Brain pericyte (primary cell): ENCODE data around the gene PDSS1.
"Not testable (repeated sequence)": the region's sequence is repeated elsewhere in the genome, so short reads cannot be mapped to it uniquely, and the experiment has no call there.

Source experiments
- DNase-seq: peaks from one replicate; pipeline ENCODE4 v3.0.0-alpha.2; 2012; ENCODE audit warnings: low read depth, low spot score

The PDSS1 gene

DNA sequence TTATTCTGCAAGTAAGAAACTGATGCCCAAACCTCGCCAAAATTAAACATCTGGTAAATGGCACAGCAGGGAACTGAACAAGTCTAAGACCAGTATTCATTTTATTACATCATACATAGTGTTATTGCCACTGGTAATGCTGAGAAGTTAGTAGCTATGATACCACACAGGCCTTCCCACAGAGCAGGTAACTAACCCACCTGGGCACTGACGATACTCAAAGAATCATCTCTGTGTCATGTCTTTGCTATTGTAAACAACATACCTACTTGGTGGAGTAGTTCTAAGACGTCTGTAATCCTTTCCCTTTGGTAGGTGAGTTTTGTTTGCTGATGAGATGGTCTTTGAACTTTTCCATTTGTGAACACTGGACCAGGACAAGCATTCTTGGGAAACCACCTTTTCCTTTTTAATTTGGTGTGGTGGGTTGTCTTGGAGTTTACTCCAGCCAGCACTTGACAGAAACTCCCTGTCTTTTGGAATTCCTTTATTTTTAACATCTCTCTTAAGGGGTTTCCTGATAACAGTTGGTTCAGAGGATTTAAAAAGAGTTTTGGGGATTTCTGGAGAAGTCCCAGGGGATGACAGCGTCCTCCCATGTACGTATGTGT lies 40.9 kb downstream of the PDSS1 start:
- no peak for DNase-seq

DNA sequence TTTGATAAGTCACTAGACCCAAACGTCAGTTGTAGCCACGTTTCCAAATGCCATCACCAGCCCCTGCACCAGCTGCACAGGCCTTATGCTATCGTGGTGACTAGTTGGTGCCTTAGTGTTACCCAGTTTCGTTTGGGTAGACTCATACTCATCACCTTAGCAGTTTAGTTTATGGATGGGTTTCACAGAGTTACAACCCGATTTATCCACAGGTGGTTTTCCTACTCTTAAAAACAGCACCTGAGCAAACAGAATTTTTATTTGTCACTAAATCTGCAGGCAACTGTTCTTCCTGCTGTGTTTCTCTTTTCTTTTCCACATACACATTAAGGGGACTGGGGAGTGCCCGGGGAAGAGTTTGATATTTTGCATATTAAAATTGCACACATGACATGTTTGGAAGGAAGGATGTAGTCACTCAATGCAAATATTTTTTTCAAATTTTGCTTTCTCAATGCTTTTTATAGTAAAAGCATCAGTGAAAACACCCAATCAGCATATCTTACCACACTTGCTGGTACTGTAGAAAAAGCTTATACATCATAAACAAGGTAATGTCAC lies 41.6 kb downstream of the PDSS1 start:
- no peak for DNase-seq

DNA sequence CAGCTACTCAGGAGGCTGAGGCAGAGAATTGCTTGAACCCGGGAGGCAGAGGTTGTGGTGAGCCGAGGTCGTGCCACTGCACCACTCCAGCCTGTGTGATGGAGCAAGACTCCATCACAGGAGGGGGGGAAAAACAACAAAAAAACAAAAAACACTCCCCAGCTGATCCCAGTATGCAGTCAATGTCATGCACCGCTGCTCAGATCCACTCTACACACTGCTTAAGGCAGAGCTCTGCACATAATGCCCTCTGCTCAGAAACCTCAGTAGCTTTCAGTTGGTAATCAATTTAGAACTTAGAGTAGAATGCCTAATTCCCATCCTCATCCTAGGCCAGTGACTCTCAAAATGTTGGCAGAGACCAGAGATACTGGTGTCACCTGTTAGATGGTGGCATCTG lies 43.9 kb downstream of the PDSS1 start:
- DNase-seq: no peak

DNA sequence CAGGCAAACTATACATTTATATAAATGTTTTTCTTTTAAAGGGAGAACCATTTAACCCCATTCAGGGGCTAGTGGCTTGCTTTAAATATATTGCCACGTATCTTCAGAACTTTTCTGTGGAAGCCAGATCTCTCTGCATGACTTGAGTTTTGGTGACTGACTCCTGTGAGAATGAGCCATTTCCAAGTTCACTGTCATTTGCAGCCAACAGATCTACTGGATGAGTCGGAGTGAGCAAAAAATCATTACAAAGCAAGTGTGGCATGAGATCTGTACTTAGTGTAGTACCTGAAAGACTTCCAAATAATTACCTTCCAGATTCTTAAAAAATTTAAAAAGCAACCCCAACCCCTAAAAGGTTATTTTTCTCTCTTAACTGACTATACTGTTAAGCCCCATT lies 45.6 kb downstream of the PDSS1 start:
- no peak for DNase-seq

DNA sequence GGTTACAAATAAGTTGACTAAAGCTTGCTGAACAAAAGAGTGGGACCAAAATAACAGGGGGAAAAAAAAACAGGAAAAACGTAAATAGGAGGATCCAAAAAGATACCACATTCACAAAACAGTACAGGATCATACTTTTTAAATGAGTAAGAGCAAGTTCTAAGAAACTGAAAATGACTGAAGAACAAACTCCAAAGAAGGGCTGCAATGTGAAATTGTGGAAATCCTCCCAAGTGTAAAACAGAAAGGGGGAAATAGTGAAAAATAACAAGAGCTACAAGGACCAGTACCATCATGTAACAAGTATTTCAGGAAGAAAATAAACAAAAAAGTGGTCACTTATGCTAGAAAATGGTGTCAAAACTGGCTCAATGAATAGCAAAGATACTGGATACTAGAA lies 46.3 kb downstream of the PDSS1 start:
- no peak for DNase-seq

DNA sequence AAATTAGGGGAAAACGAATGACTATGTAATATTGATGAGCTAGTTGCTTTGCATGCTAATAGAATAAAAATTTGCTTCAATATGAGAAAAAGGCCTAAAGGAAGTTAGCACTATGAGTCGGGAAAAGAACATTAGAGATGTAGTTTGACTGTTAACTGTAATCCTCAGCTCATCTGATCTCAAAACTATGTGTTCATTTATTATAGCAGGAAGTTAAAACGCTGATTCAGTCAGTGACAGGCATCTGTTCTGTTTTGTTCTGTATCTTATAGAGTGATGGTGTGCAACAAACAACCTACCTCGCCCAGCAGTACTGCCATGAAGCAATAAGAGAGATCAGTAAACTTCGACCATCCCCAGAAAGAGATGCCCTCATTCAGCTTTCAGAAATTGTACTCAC lies 48.6 kb downstream of the PDSS1 start:
- no peak for DNase-seq

DNA sequence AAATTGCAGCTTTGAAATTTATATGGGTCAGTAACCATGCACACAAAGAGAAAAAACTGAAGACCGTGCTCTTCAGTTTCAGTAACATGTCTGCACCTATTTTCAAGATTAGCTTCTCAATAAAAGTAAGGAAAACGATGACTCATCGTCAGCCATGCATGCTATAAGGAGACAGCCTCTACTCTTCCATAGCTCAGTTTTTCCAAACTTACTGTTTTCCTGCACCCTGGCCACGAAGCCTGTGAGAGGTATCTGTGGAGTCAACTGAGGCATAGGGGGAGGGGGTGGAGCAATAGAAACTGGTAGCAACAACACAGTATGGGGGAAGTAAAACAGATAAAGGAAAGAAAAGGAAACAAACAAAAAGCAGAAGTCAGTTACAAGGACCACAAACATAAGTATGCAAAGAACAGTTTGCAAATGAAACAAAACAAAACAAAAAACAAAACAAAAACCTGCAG lies 58.0 kb downstream of the PDSS1 start:
- DNase-seq: no peak

DNA sequence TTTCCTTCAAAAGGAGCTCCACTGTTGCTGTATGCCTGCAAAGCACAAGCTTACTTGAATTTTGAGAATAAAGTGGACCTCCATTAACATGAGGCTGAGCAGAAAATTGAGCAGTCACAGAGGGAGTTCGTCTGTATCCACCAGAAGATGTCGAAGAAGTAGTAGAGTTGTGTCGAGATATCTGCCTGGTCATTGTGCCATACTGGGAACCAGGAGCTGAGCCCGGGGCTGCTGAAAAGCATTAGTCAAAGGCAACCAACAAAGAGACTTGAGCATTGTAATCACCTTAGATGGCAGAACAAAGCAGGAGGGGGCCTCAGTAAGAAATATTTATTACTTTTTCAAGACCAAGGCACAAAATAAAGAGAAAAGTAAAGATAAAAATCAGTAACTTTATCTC lies 61.5 kb downstream of the PDSS1 start:
- no peak for DNase-seq

DNA sequence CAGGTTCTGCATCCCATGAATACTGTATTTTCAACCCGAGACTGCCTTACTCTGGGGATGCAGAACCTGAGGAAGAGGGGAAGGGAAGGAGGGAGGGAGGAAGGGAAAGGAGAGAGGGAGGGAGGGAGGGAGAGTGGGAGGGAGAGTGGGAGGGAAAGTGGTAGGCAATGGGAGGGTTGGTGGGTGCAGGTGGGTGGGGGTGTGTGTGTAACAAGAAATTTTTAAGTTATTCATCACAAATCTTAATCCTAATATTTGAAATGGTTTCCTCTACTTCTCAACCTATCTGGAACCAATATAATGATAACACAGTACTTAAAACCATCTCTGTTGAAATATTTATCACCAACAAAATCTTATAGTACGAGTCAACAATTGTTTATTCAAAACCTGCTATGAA lies 68.0 kb downstream of the PDSS1 start:
- no peak for DNase-seq

DNA sequence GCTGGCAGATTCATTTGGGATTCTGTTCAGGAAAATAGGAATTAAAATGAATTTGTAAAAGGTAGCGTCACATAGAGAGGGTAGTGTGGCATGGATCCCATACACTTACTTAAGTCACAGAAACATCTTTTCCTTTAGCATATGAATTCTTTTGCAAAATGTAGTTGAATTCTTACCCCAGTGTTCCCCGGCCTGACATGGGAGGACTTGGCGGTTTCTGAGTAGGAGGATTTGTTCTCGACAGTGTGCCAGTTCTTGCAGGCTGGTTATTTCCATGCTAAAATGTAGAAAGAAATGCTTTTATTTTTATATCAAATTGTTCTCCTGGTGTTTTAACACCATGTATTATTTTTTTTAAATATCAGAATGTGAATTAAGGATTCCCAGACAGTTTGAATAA lies 72.6 kb downstream of the PDSS1 start:
- DNase-seq: no peak

DNA sequence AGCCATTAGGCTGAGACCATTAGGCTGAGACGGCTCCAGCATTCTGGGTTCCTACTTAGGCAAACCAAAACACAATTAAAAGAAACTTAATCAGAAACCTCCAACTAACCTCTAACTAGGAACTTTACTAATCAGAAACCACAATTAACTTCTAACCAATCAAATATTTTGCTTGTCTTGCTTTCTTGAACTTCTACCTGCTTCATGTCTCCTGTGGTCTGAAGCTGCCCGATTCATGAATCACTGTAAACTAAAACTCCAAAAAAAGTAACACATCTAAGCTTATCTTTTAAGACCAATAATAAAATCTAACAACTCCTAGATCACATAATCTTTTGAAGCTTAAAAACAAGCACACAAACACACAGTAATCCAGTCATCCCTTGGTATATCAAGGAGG lies 76.1 kb downstream of the PDSS1 start:
- DNase-seq: no peak

DNA sequence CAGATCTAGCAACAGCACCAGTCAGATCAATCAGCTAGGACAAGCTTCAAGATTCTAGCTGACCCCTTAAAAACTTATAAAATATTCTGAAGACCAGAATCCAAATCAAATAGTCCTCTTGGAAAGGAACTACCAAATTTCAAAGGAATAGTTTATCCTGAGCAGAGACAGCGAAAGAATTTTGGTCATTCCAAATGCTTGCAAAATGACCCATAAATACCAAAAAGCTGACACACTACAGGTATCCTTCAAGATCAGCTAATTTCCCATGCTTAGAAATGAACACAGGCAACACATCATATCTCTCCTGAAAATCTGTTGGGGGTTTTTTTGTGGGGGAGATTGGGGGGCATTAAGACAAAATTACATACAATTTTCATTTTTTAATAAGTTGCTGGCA lies 78.8 kb downstream of the PDSS1 start:
- no peak for DNase-seq

DNA sequence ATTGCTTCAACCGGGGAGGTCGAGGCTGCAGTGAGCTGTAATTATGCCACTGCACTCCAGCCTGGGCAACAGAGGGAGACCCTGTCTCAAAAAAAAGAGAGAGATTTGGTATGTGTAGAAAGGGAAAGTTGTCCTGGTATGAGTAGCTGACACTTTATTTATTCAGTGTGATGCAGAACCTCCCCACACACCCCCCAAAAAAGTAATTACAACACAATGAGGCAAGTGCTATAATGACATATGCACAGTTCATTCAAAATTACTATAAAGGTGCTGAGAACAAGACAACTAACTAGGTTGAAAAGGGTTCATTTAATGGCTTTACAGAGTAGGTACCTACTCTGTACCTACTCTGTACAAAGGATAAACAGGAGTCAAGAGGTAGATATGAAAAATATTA lies 80.2 kb downstream of the PDSS1 start:
- DNase-seq: no peak

DNA sequence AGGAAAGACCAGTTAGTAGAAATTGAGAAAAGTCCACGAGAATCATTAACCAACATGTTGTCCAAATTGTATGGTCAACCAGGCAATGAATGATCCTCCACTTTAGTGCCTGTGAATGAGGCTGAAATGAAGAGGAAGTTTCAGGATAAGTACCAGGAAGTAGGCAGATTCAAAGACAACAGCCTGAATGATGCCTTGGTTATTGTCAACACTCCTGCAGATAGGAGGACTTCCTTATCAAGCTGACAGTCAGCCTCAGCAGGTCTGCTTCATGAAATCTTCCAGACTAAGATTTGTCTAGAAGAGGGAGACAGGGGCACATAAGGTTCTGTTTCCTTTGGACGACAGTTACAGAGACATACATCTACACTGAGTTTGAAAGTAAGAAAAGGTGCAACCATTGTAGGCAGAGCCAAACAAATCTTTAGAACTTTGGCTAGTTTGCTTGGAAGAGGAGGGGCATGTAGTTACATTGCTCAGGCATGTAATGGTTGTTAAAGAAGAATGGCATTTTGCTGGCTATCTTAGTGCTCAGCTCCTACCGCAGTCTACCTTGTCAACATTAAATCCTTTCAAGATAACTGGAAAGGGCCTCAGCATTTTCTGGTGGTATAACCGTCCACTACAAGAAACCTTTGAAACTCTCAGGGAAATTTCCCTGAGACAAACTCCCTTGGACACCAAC lies 81.8 kb downstream of the PDSS1 start:
- no peak for DNase-seq

DNA sequence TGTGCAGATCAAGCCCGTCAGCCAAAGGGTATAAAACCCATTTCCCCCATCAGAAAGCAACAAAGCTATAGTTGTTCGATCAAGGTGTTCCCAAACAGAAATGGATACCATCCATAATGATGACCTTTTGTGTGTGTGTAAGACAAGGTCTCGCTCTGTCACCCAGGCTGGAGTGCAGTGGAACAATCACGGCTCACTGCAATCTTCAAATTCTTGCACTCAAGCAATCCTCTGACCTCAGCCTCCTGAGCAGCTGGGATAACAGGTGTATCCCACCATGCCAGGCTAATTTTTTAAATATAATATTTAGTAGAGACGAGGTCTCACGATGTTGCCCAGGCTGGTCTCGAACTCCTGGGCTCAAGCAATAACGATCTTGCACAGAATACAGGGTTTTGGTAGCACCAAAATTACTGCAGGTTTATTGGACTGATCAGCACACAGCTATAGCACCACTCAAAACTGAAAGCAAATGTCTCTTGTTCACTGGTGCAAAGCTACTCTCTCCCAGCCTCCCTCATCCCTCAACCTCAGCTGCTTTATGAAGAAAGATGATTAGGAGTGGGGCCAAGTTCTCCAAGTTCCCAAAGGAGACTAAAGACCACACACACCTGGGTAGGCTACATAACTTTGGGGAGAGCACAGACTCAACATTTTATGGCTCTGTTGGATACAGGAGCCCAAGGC lies 82.7 kb downstream of the PDSS1 start:
- no peak for DNase-seq

DNA sequence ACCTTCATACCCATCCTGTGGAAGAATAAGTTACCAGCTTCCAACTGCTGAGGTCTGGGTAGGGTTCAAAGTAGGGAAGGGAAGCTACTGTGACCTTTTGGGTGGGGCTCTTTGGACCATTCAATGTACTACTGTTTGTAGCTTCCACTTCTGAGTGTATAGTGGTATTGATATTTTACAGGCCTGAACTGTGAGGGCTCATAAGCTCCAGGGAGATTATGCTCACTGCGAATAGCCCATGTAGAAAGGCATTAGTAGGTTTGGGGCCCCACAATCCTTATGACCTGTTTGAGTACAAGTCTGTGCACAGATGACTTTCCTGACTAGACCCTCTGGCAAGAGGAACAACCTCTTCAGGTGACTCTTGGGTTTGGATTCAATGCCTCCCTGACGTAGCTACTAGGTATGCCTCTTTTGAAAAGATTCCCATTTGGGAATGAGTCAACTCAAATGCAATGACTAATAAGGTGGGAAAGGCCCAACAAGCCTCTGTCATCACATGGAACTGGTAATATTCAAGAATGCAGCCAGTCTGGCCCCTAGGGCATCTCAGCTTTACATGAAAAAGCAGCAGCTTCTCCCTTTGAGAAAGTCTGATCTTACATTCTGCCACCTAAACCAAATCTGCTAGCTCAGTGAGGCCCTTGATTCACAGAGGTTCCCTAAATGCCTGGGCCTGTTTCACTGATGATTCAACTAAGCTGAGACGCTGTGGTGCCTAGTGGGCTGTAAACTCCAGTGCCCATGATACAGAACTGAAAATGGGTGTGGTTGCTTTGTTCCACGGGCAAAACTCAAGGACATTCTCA lies 83.5 kb downstream of the PDSS1 start:
- DNase-seq: no peak

DNA sequence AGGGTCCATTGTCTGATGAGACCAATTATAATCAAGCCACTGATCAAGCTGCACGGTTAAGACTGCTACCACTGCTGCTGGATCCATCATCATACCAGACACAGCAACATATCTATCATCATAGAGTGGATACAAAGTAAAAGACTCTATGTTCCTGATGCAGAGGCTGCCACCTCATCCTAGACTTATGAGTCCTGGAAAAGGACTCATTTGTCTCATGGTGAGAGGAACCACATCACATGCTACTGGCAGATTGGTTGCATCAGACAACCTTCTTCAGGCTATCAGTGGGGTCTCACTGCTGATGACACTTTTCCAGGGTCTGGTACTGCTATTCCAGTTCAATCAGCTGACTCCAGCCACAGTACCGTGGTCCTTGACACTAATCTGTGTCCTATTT lies 84.3 kb downstream of the PDSS1 start:
- DNase-seq: no peak

DNA sequence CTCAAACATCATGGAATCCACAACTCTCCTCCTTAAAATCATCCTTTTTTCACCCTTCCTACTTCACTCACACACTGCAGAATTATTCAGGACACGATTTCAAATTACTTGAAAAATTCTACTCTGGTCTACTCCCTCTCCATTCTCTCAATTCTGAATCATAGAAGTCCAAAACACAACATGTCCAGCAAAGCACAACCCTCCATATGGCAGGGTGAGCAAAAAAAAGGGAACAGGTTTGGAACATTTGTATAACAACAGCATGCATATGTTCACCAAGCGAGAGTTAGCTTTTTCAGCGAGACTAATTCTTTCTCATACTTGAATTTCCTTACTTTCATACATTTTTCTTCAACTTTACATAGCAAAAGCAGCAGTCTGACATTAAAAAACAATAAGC lies 89.9 kb downstream of the PDSS1 start:
- no peak for DNase-seq

DNA sequence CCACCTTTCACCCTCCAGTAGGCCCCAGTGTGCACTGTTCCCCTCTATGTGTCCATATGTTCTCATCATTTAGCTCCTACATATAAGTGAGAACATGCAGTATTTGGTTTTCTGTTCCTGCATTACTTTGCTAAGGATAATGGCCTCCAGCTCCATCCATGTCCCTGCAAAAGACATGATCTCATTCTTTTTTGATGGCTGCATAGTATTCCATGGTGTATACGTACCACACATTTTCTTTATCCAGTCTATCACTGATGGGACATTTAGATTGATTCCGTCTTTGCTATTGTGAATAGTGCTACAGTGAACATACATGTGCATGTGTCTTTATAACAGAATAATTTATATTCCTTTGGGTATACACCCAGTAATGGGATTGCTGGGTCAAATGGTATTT lies 92.3 kb downstream of the PDSS1 start:
- DNase-seq: not testable (repeated sequence)

DNA sequence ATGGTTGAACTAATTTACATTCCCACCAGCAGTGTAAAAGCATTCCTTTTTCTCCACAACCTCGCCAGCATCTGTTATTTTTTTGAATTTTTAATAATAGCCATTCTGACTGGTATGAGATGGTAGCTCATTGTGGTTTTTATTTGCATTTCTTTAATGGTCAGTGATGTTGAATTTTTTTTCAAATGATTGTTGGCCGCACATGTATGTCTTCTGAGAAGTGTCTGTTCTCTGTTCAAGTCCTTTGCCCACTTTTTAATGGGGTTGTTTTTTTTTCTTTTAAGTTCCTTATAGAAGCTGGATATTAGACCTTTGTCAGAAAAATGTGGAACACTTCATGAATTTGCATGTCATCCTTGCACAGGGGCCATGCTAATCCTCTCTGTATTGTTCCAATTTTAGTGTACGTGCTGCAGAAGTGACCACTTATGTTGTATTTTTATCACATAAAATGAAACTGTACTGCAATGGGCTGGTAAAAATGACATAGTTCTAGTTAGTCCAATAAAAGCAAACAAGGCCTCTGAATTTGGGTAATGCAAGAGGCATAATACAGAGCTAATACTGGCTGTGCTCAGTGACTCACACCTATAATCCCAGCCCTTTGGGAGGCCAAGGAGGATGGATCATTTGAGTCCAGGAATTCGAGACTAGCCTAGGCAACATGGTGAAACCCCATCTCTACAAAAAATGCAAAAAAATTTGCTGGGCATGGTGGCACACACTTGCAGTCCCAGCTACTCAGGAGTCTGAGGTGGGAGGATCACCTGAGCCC lies 92.9 kb downstream of the PDSS1 start:
- no peak for DNase-seq
